CD14-positive monocyte (primary cell): ENCODE measurements around the gene PHACTR2. TPM values are rescaled to one million over a fixed set of nuclear protein-coding genes. Genes with fewer than 3 reads are reported as not detected.

Experiments used
- DNase-seq, 3 donors: peaks; one replicate each; pipeline ENCODE4 v3.0.0-alpha.2; 2011 to 2022
- H2AFZ ChIP-seq: 2 replicates; pipeline ENCODE4 v1.6.0; 2012; ENCODE audit warnings: mild to moderate bottlenecking, low read depth, low read length, inconsistent platforms; ENCODE audit not compliant: insufficient read depth, poor library complexity, severe bottlenecking
- H3K27ac ChIP-seq, 2 donors: 1 replicate in 1 of 2; 2 replicates in 1 of 2; pipeline ENCODE4 v1.5.1; 2012 to 2013; ENCODE audit warnings: low read length in 2 of 2, control low read depth in 1 of 2, inconsistent platforms in 1 of 2, low read depth in 1 of 2, mild to moderate bottlenecking in 1 of 2
- H3K27me3 ChIP-seq, 2 donors: one replicate each; pipeline versions ENCODE4 v1.6.0 to v1.6.1; 2011 to 2013; ENCODE audit warnings: low read length in 2 of 2; ENCODE audit not compliant: control insufficient read depth in 2 of 2, insufficient read depth in 2 of 2
- H3K36me3 ChIP-seq, 2 donors: replicated peaks in 1 of 2; 1 replicate in 1 of 2; 2 replicates in 1 of 2; pipeline versions ENCODE4 v1.5.1 to v1.6.1; 2012 to 2013; ENCODE audit warnings: low read length in 2 of 2, control low read depth in 1 of 2, inconsistent platforms in 1 of 2, mild to moderate bottlenecking in 1 of 2; ENCODE audit not compliant: insufficient read depth in 2 of 2, control insufficient read depth in 1 of 2
- H3K4me1 ChIP-seq, 2 donors: 1 replicate in 1 of 2; 2 replicates in 1 of 2; pipeline versions ENCODE4 v1.5.1 to v1.6.1; 2012 to 2013; ENCODE audit warnings: low read length in 2 of 2, control low read depth in 1 of 2, inconsistent platforms in 1 of 2, mild to moderate bottlenecking in 1 of 2, moderate library complexity in 1 of 2; ENCODE audit not compliant: insufficient read depth in 2 of 2, control insufficient read depth in 1 of 2
- H3K4me2 ChIP-seq: replicated peaks from 2 replicates; pipeline ENCODE3; 2012; ENCODE audit warnings: low read length, moderate library complexity, mild to moderate bottlenecking; ENCODE audit not compliant: poor library complexity, severe bottlenecking; ENCODE audit errors: extremely low read depth
- H3K4me3 ChIP-seq, 3 experiments: fragments of 200-600 bp in 1 of 3; sonication (generic) in 1 of 3; replicated peaks in 1 of 3; 1 replicate in 2 of 3; 2 replicates in 1 of 3; pipeline ENCODE4 v1.5.1; 2011 to 2013; ENCODE audit warnings: low read length in 3 of 3, mild to moderate bottlenecking in 3 of 3, control low read depth in 2 of 3, low read depth in 2 of 3, inconsistent platforms in 1 of 3, moderate library complexity in 1 of 3
- H3K79me2 ChIP-seq: 2 replicates; pipeline ENCODE4 v1.6.0; 2012; ENCODE audit warnings: mild to moderate bottlenecking, control low read depth, inconsistent platforms, low read length, moderate library complexity; ENCODE audit not compliant: insufficient read depth
- H3K9ac ChIP-seq: 2 replicates; pipeline ENCODE4 v1.6.0; 2017; ENCODE audit warnings: low read length, mild to moderate bottlenecking; ENCODE audit not compliant: insufficient read depth, poor library complexity, severe bottlenecking
- H3K9me3 ChIP-seq, 2 donors: replicated peaks in 1 of 2; 1 replicate in 1 of 2; 2 replicates in 1 of 2; pipeline versions ENCODE4 v1.5.1 to v1.6.1; 2012 to 2013; ENCODE audit warnings: low read length in 2 of 2, control low read depth in 1 of 2; ENCODE audit not compliant: control insufficient read depth in 1 of 2, insufficient read depth in 1 of 2
- H4K20me1 ChIP-seq: 2 replicates; pipeline ENCODE4 v1.6.0; 2012; ENCODE audit warnings: mild to moderate bottlenecking, low read length, control low read depth, moderate library complexity; ENCODE audit not compliant: insufficient read depth
- H3K27ac Mint-ChIP-seq, 7 donors: one replicate each; pipeline ENCODE4 v1.8.0; 2020; ENCODE audit warnings: mild to moderate bottlenecking in 7 of 7, mixed read lengths in 7 of 7, moderate library complexity in 6 of 7, inconsistent platforms in 2 of 7
- H3K27me3 Mint-ChIP-seq, 3 donors: one replicate each; pipeline ENCODE4 v1.8.0; 2021 to 2022; ENCODE audit warnings: low read depth in 3 of 3, mild to moderate bottlenecking in 3 of 3, mixed read lengths in 3 of 3, moderate library complexity in 3 of 3, inconsistent platforms in 1 of 3
- H3K36me3 Mint-ChIP-seq, 2 donors: one replicate each; pipeline ENCODE4 v1.8.0; 2020; ENCODE audit warnings: mixed read lengths in 2 of 2, inconsistent platforms in 1 of 2, mild to moderate bottlenecking in 1 of 2
- H3K4me1 Mint-ChIP-seq: one replicate; pipeline ENCODE4 v1.8.0; 2020; ENCODE audit warnings: mild to moderate bottlenecking, mixed read lengths
- H3K4me3 Mint-ChIP-seq, 2 donors: one replicate each; pipeline ENCODE4 v1.8.0; 2020; ENCODE audit warnings: mild to moderate bottlenecking in 2 of 2, mixed read lengths in 2 of 2, moderate library complexity in 1 of 2
- H3K9me3 Mint-ChIP-seq, 7 donors: one replicate each; pipeline ENCODE4 v1.8.0; 2020 to 2022; ENCODE audit warnings: mixed read lengths in 7 of 7, mild to moderate bottlenecking in 6 of 7, moderate library complexity in 6 of 7, inconsistent platforms in 2 of 7
- CTCF ChIP-seq: fragments of 200-600 bp; IDR thresholded peaks from one replicate; pipeline ENCODE4 v1.8.0; 2022; ENCODE audit warnings: antibody characterized with exemption, mild to moderate bottlenecking
- WGBS: methylation state at CpG from one replicate; pipeline ENCODE4 v1.1.5; 2013; ENCODE audit warnings: missing lambda C conversion rate; ENCODE audit not compliant: insufficient coverage; 5-methylcytosine and 5-hydroxymethylcytosine counted together
- intact Hi-C, 2 donors: fragments of 100-400 bp; cut with micrococcal nuclease; formaldehyde crosslinking; loops; one replicate each; pipeline versions ENCODE4 v1.15.0 to v1.15.1; 2023
- polyA plus RNA-seq, 3 donors: library from polyadenylated mRNA; depleted of rRNA in 1 of 3; unstranded in 2 of 3; stranded (reverse) in 1 of 3; fragments of 300-500 nt in 2 of 3; fragments of >200 nt in 1 of 3; fragmentation: Illumina TruSeq in 2 of 3; gene quantifications; 1 replicate in 2 of 3; 2 replicates in 1 of 3; pipeline ENCODE4 v1.2.3, GENCODE V29; 2012 to 2021

Gene PHACTR2
- polyA plus RNA-seq, 3 donors: 9.6 to 11.6 (median 11.2) TPM

GRCh38 chr6:143759666-143760065 is 81.9 kb downstream of the PHACTR2 start:
- 24% methylated on average over 2 of the region's 3 CpGs for WGBS
- H3K4me1 ChIP-seq: peaks cover 16 to 19% of the 10 kb centered on the region in 2 donors
- peaks cover 2 to 33% of the 10 kb centered on the region in 2 donors for H3K36me3 ChIP-seq
- peaks cover 33 to 40% of the 10 kb centered on the region in 2 donors for H3K36me3 Mint-ChIP-seq
- no peaks in the 10 kb centered on the region for H3K27me3 Mint-ChIP-seq
- no peak for TF ChIP-seq CTCF
- H3K9me3 Mint-ChIP-seq: no peaks in the 10 kb centered on the region
- peak; percentile 25 to 66 (median 59) for DNase-seq
- no peaks in the 10 kb centered on the region for H3K79me2 ChIP-seq
- H3K27ac ChIP-seq: peak overlapping the region in 1 of 2 donors; percentile 71
- H3K4me1 Mint-ChIP-seq: peaks cover 29% of the 10 kb centered on the region
- H3K4me3 ChIP-seq: peak overlapping the region in 1 of 3 experiments; percentile 39
- H3K27ac Mint-ChIP-seq: peak overlapping the region; percentile 52 to 94 (median 89)
- no peaks in the 10 kb centered on the region for H3K9me3 ChIP-seq
- no peak overlapping the region for H3K9ac ChIP-seq
- no peak overlapping the region for H2AFZ ChIP-seq
- no peaks in the 10 kb centered on the region for H3K27me3 ChIP-seq
- peak overlapping the region; percentile 54 for H3K4me2 ChIP-seq
- no peaks in the 10 kb centered on the region for H4K20me1 ChIP-seq
- intact Hi-C loops: no loop called here
- H3K4me3 Mint-ChIP-seq: peak overlapping the region; percentile 27 to 78

DNA sequence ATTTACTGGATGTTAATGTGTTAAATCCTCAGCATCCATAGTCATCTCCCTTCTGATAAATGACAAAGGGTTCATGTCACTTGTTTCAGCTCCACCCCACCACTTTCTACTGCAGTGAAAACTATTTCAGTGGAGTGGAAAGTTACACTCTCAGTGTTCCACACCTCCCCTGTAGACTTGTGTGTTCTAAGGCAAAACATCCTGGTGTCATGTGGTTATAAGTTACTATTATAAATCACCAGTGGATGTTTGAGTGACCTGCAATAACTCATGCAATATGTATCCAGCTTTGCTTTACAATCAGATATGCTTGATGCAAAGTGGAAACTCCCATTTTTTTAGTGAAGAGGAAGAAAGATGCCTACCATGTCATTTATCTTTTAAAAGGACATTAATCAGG is 83.3 kb downstream of the PHACTR2 start:
- no peaks in the 10 kb centered on the region for H4K20me1 ChIP-seq
- Mint-ChIP-seq H3K27me3 (no peaks in the 10 kb centered on the region), H3K4me1 (peaks cover 24% of the 10 kb centered on the region), H3K36me3 (peaks cover 35 to 40% of the 10 kb centered on the region in 2 donors), H3K9me3 (no peaks in the 10 kb centered on the region), H3K4me3 (no peak overlapping the region), H3K27ac (no peak overlapping the region)
- DNase-seq: no peak
- H3K9me3 ChIP-seq: no peaks in the 10 kb centered on the region
- H3K27ac ChIP-seq: no peak overlapping the region
- no peak overlapping the region for H3K4me2 ChIP-seq
- TF ChIP-seq CTCF: no peak
- H3K9ac ChIP-seq: no peak overlapping the region
- peaks cover 2 to 33% of the 10 kb centered on the region in 2 donors for H3K36me3 ChIP-seq
- no peak overlapping the region for H3K4me3 ChIP-seq
- intact Hi-C loops: no loop called here
- no peaks in the 10 kb centered on the region for H3K27me3 ChIP-seq
- no peak overlapping the region for H2AFZ ChIP-seq
- H3K4me1 ChIP-seq: peaks cover 16 to 19% of the 10 kb centered on the region in 2 donors
- no peaks in the 10 kb centered on the region for H3K79me2 ChIP-seq
